Posterior vena cava (tissue), 2 donors: ENCODE results near the gene ASPRV1. TPM values are rescaled to one million over a fixed set of nuclear protein-coding genes. Genes with fewer than 3 reads are reported as not detected.

Experiments
- DNase-seq: peaks from one replicate; pipeline ENCODE4 v3.0.0-alpha.2; 2020; ENCODE audit warnings: low spot score
- intact Hi-C, 2 donors: fragments of 100-400 bp; cut with DNase I; formaldehyde crosslinking; loops; one replicate each; pipeline versions ENCODE4 v1.14.1 to v1.14.2; 2022 to 2023
- total RNA-seq, 2 donors: library from RNA; stranded (reverse); fragmentation: NEBNext Ultra II Directional; extraction: Animal tissue kit (Norgen Biotek cat#: 25700); gene quantifications; one replicate each; pipeline ENCODE4 v1.2.1, GENCODE V29; 2021
- donor health status: DM: yes; HTN: yes; CAD: no.
- donor health status: DM: yes; HTN: yes; CAD: no.

The ASPRV1 gene
- total RNA-seq, 2 donors from 2014 or later = 1.00 to 1.7 TPM

GRCh38 chr2:69992310-69993047 lies 31.0 kb upstream of the ASPRV1 start:
- peak; percentile 19 for DNase-seq
- intact Hi-C loops = no loop called here

GRCh38 chr2:69989441-69990105 lies 28.1 kb upstream of the ASPRV1 start:
- peak; percentile 52 for DNase-seq
- intact Hi-C loops = no loop called here

DNA sequence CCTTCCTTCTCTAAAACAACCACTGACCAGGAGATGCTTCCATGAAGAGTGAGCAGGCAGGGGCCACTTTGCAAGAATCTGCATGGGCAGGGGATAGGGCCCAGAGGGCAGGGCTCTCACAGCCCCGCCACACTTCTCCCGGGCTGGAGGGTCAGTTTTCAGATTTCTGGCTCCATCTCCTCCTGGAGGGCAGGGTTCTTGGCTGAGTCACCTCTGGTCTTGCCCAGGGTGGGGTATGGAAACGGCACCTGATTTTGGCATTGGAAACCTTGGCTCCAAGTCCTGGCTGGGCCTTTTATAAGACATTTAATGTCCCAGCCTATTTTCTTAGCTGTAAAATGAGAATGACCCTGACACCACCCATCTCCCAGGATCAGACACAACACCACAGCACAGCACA lies 27.6 kb upstream of the ASPRV1 start:
- intact Hi-C loops = no loop called here
- DNase-seq = no peak

DNA sequence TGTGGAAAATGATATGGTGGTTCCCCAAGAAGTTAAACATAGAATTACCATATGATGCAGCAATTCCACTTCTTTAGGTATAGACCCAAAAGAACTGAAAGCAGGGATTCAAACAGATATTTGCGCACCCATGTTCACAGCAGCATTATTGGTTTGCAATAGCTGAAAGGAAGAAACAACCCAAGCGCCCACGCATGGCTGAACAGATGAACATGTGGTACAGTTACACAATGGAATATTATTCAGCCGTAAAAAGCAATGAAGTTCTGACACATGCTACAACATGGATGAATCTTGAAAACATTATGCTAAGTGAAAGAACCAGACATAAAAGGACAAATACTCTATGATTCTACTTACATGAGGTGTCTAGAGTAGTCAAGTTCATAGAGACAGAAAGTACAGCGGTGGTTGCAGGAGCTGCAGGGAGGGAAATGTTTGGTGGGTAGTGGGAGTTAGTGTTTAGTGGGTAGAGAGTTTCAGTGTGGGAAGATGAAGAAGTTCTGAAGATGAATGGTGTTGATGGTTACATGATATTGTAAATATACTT lies 26.7 kb upstream of the ASPRV1 start:
- intact Hi-C loops = no loop called here
- peak; percentile 7 for DNase-seq

GRCh38 chr2:69986691-69987090 lies 25.3 kb upstream of the ASPRV1 start:
- no peak for DNase-seq
- intact Hi-C loops = no loop called here

DNA sequence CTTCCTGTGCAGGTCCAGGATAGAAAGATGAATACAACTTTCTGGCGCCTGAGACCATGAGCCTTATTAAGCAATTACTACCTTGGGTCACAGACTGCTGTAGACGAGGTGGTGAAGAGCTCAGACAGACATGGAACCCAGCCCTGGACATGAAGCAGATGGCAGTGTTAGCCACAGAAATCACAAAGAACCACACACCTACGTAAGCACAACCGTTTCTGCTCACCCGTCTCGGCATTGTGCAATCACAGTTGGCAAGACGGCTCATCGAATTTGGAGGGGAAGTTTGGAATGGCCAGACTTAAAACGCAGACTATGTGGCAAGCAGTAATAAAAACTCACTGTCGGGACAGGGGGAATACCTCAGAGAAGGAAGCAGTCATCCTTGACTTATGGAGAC lies 24.3 kb upstream of the ASPRV1 start:
- DNase-seq = no peak

GRCh38 chr2:69985216-69985615 lies 23.8 kb upstream of the ASPRV1 start:
- no peak for DNase-seq
- intact Hi-C loops = no loop called here

More for the DNA sequence above, 24.3 kb upstream of the ASPRV1 start:
- intact Hi-C loops = no loop called here

- DNase-seq = no peak
- intact Hi-C loops = no loop called here
Observed at GRCh38 chr2:69983392-69983966, 22.0 kb upstream of the ASPRV1 start.

- intact Hi-C loops = loop anchor here in 1 of 2 donors (10.0 kb wide), 1 partner anchor 1235 kb away; no protein-coding TSS in a partner anchor
- DNase-seq = peak; percentile 44
Observed at GRCh38 chr2:69979902-69980807, 18.7 kb upstream of the ASPRV1 start.

DNA sequence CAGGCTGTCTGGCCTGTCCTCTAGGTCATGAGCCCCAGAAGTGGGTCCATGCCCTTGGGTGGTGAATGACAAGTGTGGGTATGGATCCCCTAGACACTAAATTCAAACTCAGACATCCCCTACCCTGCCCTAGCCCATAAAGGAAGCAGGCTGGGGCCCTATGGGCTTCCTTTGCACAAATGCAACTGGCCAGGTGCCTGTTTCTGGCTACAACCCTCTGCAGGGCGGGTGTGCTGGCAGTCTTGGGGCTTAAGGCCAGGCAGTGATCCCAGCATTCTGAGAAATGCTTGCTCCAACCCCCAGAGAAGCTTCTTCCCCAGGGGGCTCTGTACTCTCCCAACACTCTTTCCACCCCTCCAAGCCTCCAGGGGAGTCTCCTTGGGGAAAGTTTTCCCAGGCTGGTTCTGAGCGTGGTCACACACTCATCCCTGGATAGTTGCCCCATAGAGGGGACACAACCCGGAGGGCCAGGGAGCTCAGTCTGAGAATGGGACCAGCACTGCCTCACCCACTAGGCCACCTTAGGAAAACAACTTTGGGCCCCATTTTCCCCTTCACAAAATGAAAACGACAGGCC lies 16.6 kb upstream of the ASPRV1 start:
- peak; percentile 48 for DNase-seq
- intact Hi-C loops = loop anchor here in 1 of 2 donors (10.0 kb wide), 1 partner anchor 1233 kb away; no protein-coding TSS in a partner anchor

DNA sequence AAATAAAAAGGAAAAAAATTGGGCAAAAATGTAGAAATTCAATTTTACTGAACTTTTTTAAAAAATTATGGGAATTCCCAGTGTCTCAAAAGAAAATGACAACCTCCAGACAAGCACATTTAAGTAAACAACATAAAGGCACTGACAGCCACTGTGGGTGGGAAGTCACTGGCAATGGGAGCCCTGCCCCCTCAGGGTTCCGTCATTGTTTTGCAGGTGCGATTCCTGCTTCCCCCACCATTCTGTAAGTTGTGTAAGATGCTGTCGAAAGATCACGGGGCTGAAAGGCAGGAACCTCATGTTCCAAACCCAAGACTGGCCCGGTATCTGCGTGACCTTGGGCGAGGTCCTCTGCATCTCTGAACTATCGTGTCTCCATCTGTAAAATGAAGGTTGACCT lies 15.8 kb upstream of the ASPRV1 start:
- peak; percentile 64 for DNase-seq
- intact Hi-C loops = loop anchor here in 1 of 2 donors (10.0 kb wide), 1 partner anchor 1232 kb away; no protein-coding TSS in a partner anchor

- peak; percentile 83 for DNase-seq
- intact Hi-C loops = loop anchor here in 1 of 2 donors (10.0 kb wide), 1 partner anchor 1231 kb away; no protein-coding TSS in a partner anchor
Observed at GRCh38 chr2:69975853-69976462, 14.5 kb upstream of the ASPRV1 start.

GRCh38 chr2:69975136-69975852 lies 13.9 kb upstream of the ASPRV1 start:
- DNase-seq = peak; percentile 53

DNA sequence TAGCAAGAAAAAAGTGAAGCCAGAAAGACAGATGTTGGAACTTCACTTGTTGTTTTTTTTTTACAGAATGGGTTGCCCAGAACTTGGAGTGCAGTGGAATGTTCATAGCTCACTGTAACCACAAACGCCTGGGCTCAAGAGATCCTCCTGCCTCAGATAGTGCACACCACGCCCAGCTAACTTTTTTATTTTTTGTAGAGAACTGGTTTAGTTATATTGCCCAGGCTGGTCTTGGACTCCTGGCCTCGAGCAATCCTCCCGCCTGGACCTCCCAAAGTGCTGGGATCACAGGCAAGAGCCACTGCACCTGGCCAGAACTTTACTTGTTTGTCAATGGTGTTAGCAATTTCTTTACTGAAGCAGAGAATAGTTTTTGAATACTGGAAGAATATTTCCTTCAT lies 11.9 kb upstream of the ASPRV1 start:
- intact Hi-C loops = loop anchor here in 1 of 2 donors (10.0 kb wide), 1 partner anchor 1229 kb away; no protein-coding TSS in a partner anchor
- peak; percentile 20 for DNase-seq

More at GRCh38 chr2:69975136-69975852, 13.9 kb upstream of the ASPRV1 start:
- intact Hi-C loops = loop anchor here in 1 of 2 donors (10.0 kb wide), 1 partner anchor 1230 kb away; no protein-coding TSS in a partner anchor

GRCh38 chr2:69972822-69973221 lies 11.4 kb upstream of the ASPRV1 start:
- intact Hi-C loops = loop anchor here in 1 of 2 donors (10.0 kb wide), 1 partner anchor 1228 kb away; no protein-coding TSS in a partner anchor
- no peak for DNase-seq

- intact Hi-C loops = loop anchor here in 1 of 2 donors (10.0 kb wide), 1 partner anchor 1225 kb away; no protein-coding TSS in a partner anchor
- DNase-seq = peak; percentile 11
Observed at GRCh38 chr2:69969991-69970390, 8.6 kb upstream of the ASPRV1 start.
